T-cell (primary cell): ENCODE data around the gene GALNTL6. TPM values are rescaled to one million over a fixed set of nuclear protein-coding genes. Genes with fewer than 3 reads are reported as not detected.

ENCODE experiments used
- ATAC-seq, 4 experiments: fragments of 200-7000 bp in 3 of 4; fragments of 150-1000 bp in 1 of 4; cut with Tn5 transposase; replicated peaks in 1 of 4; 1 replicate in 3 of 4; 2 replicates in 1 of 4; pipeline ENCODE4 v1.10.0; 2021; ENCODE audit warnings: moderate library complexity in 3 of 4, mild to moderate bottlenecking in 2 of 4, moderate number of reproducible peaks in 1 of 4
- CTCF ChIA-PET, 2 donors: fragments of 300-600 bp; sonication (Branson Sonifier 250); formaldehyde crosslinking; loops; one replicate each; lab custom pipeline; 2022; ENCODE audit warnings: antibody characterized with exemption in 2 of 2; lab: Charles Lee
- POLR2A ChIA-PET, 2 donors: fragments of 300-600 bp; sonication (Branson Sonifier 250); formaldehyde crosslinking; loops; one replicate each; lab custom pipeline; 2022; ENCODE audit warnings: antibody characterized with exemption in 2 of 2; lab: Charles Lee
- DNase-seq, 35 experiments: peaks; one replicate each; pipeline versions ENCODE4 v3.0.0 to v3.0.0-alpha.2; 2013 to 2023
- H3K27ac ChIP-seq: one replicate; pipeline ENCODE4 v1.5.1; 2013; ENCODE audit warnings: low read length
- H3K27me3 ChIP-seq, 2 experiments: replicated peaks in 1 of 2; 1 replicate in 1 of 2; 2 replicates in 1 of 2; pipeline versions ENCODE4 v1.6.1 to v1.7.0; 2013; ENCODE audit warnings: low read length in 1 of 2, mixed read lengths in 1 of 2; ENCODE audit not compliant: control insufficient read depth in 2 of 2, insufficient read depth in 2 of 2; ENCODE audit errors: extremely low read depth in 1 of 2
- H3K36me3 ChIP-seq, 2 donors: 1 replicate in 1 of 2; 2 replicates in 1 of 2; pipeline versions ENCODE4 v1.6.1 to v1.7.0; 2013; ENCODE audit warnings: low read length in 1 of 2; ENCODE audit not compliant: control insufficient read depth in 2 of 2, insufficient read depth in 1 of 2; ENCODE audit errors: extremely low read depth in 1 of 2
- H3K4me1 ChIP-seq, 2 experiments: 1 replicate in 1 of 2; 2 replicates in 1 of 2; pipeline versions ENCODE4 v1.6.1 to v1.7.0; 2013; ENCODE audit warnings: low read length in 2 of 2, mixed read lengths in 1 of 2; ENCODE audit not compliant: insufficient read depth in 2 of 2, control insufficient read depth in 1 of 2; ENCODE audit errors: extremely low read depth in 1 of 2
- H3K4me3 ChIP-seq, 2 donors: 1 replicate in 1 of 2; 2 replicates in 1 of 2; pipeline versions ENCODE4 v1.5.1 to v1.7.0; 2013; ENCODE audit warnings: mild to moderate bottlenecking in 2 of 2, low read length in 1 of 2, moderate library complexity in 1 of 2; ENCODE audit not compliant: control insufficient read depth in 1 of 2; ENCODE audit errors: extremely low read depth in 1 of 2
- H3K9me3 ChIP-seq: 2 replicates; pipeline ENCODE4 v1.7.0; 2013
- H3K27ac Mint-ChIP-seq, 2 donors: one replicate each; pipeline ENCODE4 v1.8.0; 2020 to 2021; ENCODE audit warnings: mild to moderate bottlenecking in 2 of 2, mixed read lengths in 2 of 2
- H3K27me3 Mint-ChIP-seq, 2 donors: one replicate each; pipeline ENCODE4 v1.8.0; 2021 to 2022; ENCODE audit warnings: mixed read lengths in 2 of 2
- H3K36me3 Mint-ChIP-seq: one replicate; pipeline ENCODE4 v1.8.0; 2021; ENCODE audit warnings: mixed read lengths
- H3K4me1 Mint-ChIP-seq, 3 donors: one replicate each; pipeline ENCODE4 v1.8.0; 2020 to 2022; ENCODE audit warnings: mixed read lengths in 3 of 3, mild to moderate bottlenecking in 1 of 3
- H3K4me3 Mint-ChIP-seq, 3 donors: one replicate each; pipeline ENCODE4 v1.8.0; 2020 to 2022; ENCODE audit warnings: mild to moderate bottlenecking in 3 of 3, mixed read lengths in 3 of 3, moderate library complexity in 3 of 3
- H3K9me3 Mint-ChIP-seq, 3 donors: one replicate each; pipeline ENCODE4 v1.8.0; 2020 to 2022; ENCODE audit warnings: mixed read lengths in 3 of 3
- WGBS: methylation state at CpG from one replicate; pipeline ENCODE4 v1.1.5; 2013; ENCODE audit warnings: missing lambda C conversion rate; ENCODE audit not compliant: insufficient coverage; 5-methylcytosine and 5-hydroxymethylcytosine counted together
- total RNA-seq, 35 experiments: library from RNA in 6 of 35; stranded (reverse) in 6 of 35; fragments of 120-200 nt in 1 of 35; gene quantifications; one replicate each; pipeline versions ENCODE4 v1.2.1 to v1.2.4 and lab custom pipeline; 2013 to 2026

The GALNTL6 gene
- total RNA-seq, 5 donors from 2014 or later (not counting 1 experiment from before 2014, with no cell fraction given) = not detected

- H3K36me3 Mint-ChIP-seq = no peaks in the 10 kb centered on the region
Measured at GRCh38 chr4:172362569-172362968, 549.4 kb downstream of the GALNTL6 start.

GRCh38 chr4:172369471-172369959, 556.3 kb downstream of the GALNTL6 start:
- H3K4me1 Mint-ChIP-seq = no peaks in the 10 kb centered on the region
- no peaks in the 10 kb centered on the region for H3K27me3 ChIP-seq
- no peak overlapping the region for H3K4me3 ChIP-seq
- ATAC-seq = no peak
- no peaks in the 10 kb centered on the region for H3K9me3 ChIP-seq
- CTCF ChIA-PET = no interaction called here
- no peak overlapping the region for H3K27ac ChIP-seq
- no peaks in the 10 kb centered on the region for H3K27me3 Mint-ChIP-seq
- DNase-seq = no peak
- POLR2A ChIA-PET = no interaction called here
- H3K9me3 Mint-ChIP-seq = peaks cover 0 to 15% (median 10%) of the 10 kb centered on the region in 3 donors
- no peaks in the 10 kb centered on the region for H3K4me1 ChIP-seq
- no peaks in the 10 kb centered on the region for H3K36me3 ChIP-seq
- 87% methylated on average over 25 of the region's 25 CpGs for WGBS
- no peaks in the 10 kb centered on the region for H3K36me3 Mint-ChIP-seq
- H3K4me3 Mint-ChIP-seq = no peak overlapping the region
- no peak overlapping the region for H3K27ac Mint-ChIP-seq

More at GRCh38 chr4:172362569-172362968, 549.4 kb downstream of the GALNTL6 start:
- no peaks in the 10 kb centered on the region for H3K9me3 ChIP-seq
- ATAC-seq = no peak
- no peaks in the 10 kb centered on the region for H3K27me3 ChIP-seq
- DNase-seq = no peak
- peaks cover 0 to 12% (median 5%) of the 10 kb centered on the region in 3 donors for H3K9me3 Mint-ChIP-seq
- CTCF ChIA-PET = no interaction called here
- no peak overlapping the region for H3K27ac Mint-ChIP-seq
- H3K4me1 ChIP-seq = no peaks in the 10 kb centered on the region
- no peaks in the 10 kb centered on the region for H3K27me3 Mint-ChIP-seq
- POLR2A ChIA-PET = no interaction called here
- H3K27ac ChIP-seq = no peak overlapping the region
- no peaks in the 10 kb centered on the region for H3K4me1 Mint-ChIP-seq
- no peaks in the 10 kb centered on the region for H3K36me3 ChIP-seq
- WGBS = 77% methylated on average over 1 of the region's 1 CpG
- H3K4me3 ChIP-seq = no peak overlapping the region
- no peak overlapping the region for H3K4me3 Mint-ChIP-seq

DNA sequence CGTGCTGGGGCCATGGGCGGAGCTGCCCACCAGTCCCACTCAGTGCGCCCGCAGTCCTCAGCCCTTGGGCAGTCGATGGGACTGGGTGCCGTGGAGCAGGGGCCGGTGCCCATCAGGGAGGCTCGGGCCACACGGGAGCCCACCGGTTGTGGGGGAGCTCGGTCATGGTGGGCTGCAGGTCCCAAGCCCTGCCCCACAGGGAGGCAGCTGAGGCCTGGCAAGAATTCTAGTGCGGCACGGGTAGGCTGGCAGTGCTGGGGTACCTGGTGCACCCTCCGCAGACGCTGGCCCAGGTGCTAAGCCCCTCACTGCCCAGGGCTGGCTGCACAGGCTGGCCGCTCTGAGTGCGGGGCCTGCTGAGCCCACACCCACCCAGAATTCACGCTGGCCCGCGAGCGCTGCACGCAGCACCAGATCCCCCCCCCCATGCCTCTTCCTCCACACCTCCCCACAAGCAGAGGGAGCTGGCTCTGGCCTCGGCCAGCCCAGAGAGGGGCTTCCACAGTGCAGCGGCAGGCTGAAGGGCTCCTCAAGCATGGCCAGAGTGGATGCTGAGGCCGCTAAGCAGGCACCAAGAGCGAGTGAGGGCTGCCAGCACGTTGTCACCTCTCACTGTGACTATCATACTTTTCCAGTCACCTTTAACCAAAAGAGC, 564.4 kb downstream of the GALNTL6 start:
- ChIA-PET POLR2A (no interaction called here), CTCF (no interaction called here)
- Histone ChIP-seq H3K27me3 (no peaks in the 10 kb centered on the region), H3K4me3 (no peak overlapping the region), H3K36me3 (no peaks in the 10 kb centered on the region), H3K9me3 (no peaks in the 10 kb centered on the region), H3K4me1 (no peaks in the 10 kb centered on the region), H3K27ac (no peak overlapping the region)
- no peak overlapping the region for H3K27ac Mint-ChIP-seq
- no peak for ATAC-seq
- no peaks in the 10 kb centered on the region for H3K36me3 Mint-ChIP-seq
- WGBS = 96% methylated on average over 19 of the region's 27 CpGs
- H3K4me3 Mint-ChIP-seq = no peak overlapping the region
- no peaks in the 10 kb centered on the region for H3K27me3 Mint-ChIP-seq
- H3K4me1 Mint-ChIP-seq = no peaks in the 10 kb centered on the region
- no peak for DNase-seq
- H3K9me3 Mint-ChIP-seq = peaks cover 0 to 16% (median 7%) of the 10 kb centered on the region in 3 donors

- Mint-ChIP-seq H3K4me3 (no peak overlapping the region), H3K36me3 (no peaks in the 10 kb centered on the region), H3K27me3 (no peaks in the 10 kb centered on the region), H3K27ac (no peak overlapping the region), H3K4me1 (no peaks in the 10 kb centered on the region), H3K9me3 (peaks cover 0 to 15% (median 7%) of the 10 kb centered on the region in 3 donors)
- ChIA-PET CTCF (interaction anchor here in 1 of 2 donors (0.6 kb wide), 1 partner anchor 10 kb away, joined by 3 read pairs; no protein-coding TSS in a partner anchor), POLR2A (no interaction called here)
- H3K4me1 ChIP-seq = no peaks in the 10 kb centered on the region
- ATAC-seq (no peak), DNase-seq (no peak)
- H3K36me3 ChIP-seq = no peaks in the 10 kb centered on the region
- H3K27me3 ChIP-seq = no peaks in the 10 kb centered on the region
- WGBS = 64% methylated on average over 2 of the region's 5 CpGs
- H3K4me3 ChIP-seq = no peak overlapping the region
- H3K9me3 ChIP-seq = no peaks in the 10 kb centered on the region
- no peak overlapping the region for H3K27ac ChIP-seq
Measured at GRCh38 chr4:172379834-172380233, 566.6 kb downstream of the GALNTL6 start.

DNA sequence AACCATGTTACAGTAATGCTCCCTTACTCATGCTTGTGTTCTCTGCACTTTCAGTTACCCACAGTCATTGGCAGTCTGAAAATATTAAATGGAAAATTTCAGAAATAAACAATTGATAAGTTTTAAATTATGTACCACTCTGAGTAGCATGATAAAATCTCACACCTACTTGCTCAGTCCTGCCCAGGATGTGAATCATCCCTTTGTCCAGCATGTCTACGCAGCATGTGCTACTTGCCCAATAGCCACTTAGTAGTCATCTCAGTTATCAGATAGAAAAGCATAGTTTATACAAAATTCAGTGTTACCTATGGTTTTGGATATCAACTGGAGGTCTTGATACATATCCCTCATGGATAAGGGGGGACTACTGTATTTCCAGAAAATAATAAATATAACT, 577.1 kb downstream of the GALNTL6 start:
- no peaks in the 10 kb centered on the region for H3K36me3 Mint-ChIP-seq
- CTCF ChIA-PET = no interaction called here

DNA sequence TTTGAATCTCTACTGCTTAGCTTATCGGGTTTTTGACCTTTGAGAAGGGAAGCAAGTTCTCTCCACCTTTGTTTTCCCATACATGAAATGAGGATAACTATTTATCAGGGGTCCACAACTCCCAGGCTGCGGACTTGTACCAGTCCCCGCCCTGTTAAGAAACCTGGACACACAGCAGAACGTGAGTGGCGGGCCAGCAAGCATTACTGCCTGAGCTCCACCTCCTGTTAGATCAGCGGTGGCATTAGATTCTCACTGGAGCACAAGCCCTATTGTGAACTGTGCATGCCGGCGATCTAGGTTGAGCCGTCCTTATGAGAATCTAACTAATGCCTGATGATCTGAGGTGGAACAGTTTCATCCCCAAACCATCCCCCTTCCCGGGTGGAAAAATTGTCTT, 579.5 kb downstream of the GALNTL6 start:
- H3K4me3 ChIP-seq = no peak overlapping the region
- no peak overlapping the region for H3K27ac Mint-ChIP-seq
- POLR2A ChIA-PET = no interaction called here
- no peaks in the 10 kb centered on the region for H3K4me1 ChIP-seq
- no peak for DNase-seq
- H3K9me3 ChIP-seq = no peaks in the 10 kb centered on the region
- peaks cover under 1 to 10% (median 2%) of the 10 kb centered on the region in 3 donors for H3K9me3 Mint-ChIP-seq
- 98% methylated on average over 7 of the region's 10 CpGs for WGBS
- no peaks in the 10 kb centered on the region for H3K36me3 Mint-ChIP-seq
- H3K27me3 ChIP-seq = no peaks in the 10 kb centered on the region
- H3K4me3 Mint-ChIP-seq = no peak overlapping the region
- H3K36me3 ChIP-seq = no peaks in the 10 kb centered on the region
- ATAC-seq = no peak
- H3K27ac ChIP-seq = no peak overlapping the region
- H3K4me1 Mint-ChIP-seq = no peaks in the 10 kb centered on the region
- H3K27me3 Mint-ChIP-seq = no peaks in the 10 kb centered on the region
- CTCF ChIA-PET = no interaction called here

More for the DNA sequence above, 577.1 kb downstream of the GALNTL6 start:
- ATAC-seq (no peak), DNase-seq (no peak)
- Mint-ChIP-seq H3K27me3 (no peaks in the 10 kb centered on the region), H3K27ac (no peak overlapping the region), H3K4me1 (no peaks in the 10 kb centered on the region), H3K4me3 (no peak overlapping the region), H3K9me3 (peaks cover 2 to 9% (median 6%) of the 10 kb centered on the region in 3 donors)
- POLR2A ChIA-PET = no interaction called here
- no CpG with 5 or more reads among the region's 1 CpG for WGBS
- Histone ChIP-seq H3K4me1 (no peaks in the 10 kb centered on the region), H3K4me3 (no peak overlapping the region), H3K36me3 (no peaks in the 10 kb centered on the region), H3K27me3 (no peaks in the 10 kb centered on the region), H3K9me3 (no peaks in the 10 kb centered on the region), H3K27ac (no peak overlapping the region)
